ENCODE measurements around the gene DDX42.

- TF ChIP-seq CTCF (IDR thresholded peaks at IDR 0.05): no peak
- TF ChIP-seq POLR2A (IDR thresholded peaks at IDR 0.05): no peak
Measured at GRCh38 chr17:63859257-63859656, 85.3 kb downstream of the DDX42 start.

Data from testis (tissue), 2 donors.